KMS-11 (cell line): ENCODE measurements around the gene TGDS.

ENCODE experiments used
- H2AFZ ChIP-seq: fragments of 200-600 bp; sonication (generic); 2 replicates; pipeline ENCODE4 v1.6.1; 2016; ENCODE audit warnings: antibody characterized with exemption, mixed run types, low read depth
- H3K27ac ChIP-seq: fragments of 200-600 bp; sonication (generic); 2 replicates; pipeline ENCODE4 v1.6.1; 2016; ENCODE audit warnings: mild to moderate bottlenecking, mixed run types
- H3K27me3 ChIP-seq: fragments of 200-600 bp; sonication (generic); 2 replicates; pipeline ENCODE4 v1.6.1; 2017; ENCODE audit warnings: mild to moderate bottlenecking, low read depth, mixed run types, moderate library complexity; ENCODE audit not compliant: insufficient read depth
- H3K36me3 ChIP-seq: fragments of 200-600 bp; sonication (generic); 2 replicates; pipeline ENCODE4 v1.6.1; 2017; ENCODE audit warnings: mild to moderate bottlenecking, mixed run types; ENCODE audit not compliant: insufficient read depth
- H3K4me1 ChIP-seq: fragments of 200-600 bp; sonication (generic); 2 replicates; pipeline ENCODE4 v1.6.1; 2016; ENCODE audit warnings: mild to moderate bottlenecking, low read depth, mixed run types; ENCODE audit not compliant: poor library complexity, severe bottlenecking
- H3K4me2 ChIP-seq: fragments of 200-600 bp; sonication (generic); 2 replicates; pipeline ENCODE4 v1.7.0; 2016; ENCODE audit warnings: mild to moderate bottlenecking, mixed run types
- H3K4me3 ChIP-seq: fragments of 200-600 bp; sonication (generic); IDR thresholded peaks from 2 replicates; pipeline ENCODE4 v1.6.1; 2017; ENCODE audit warnings: low read depth, low read length, mixed read lengths; ENCODE audit not compliant: insufficient read depth
- H3K79me2 ChIP-seq: fragments of 200-600 bp; sonication (generic); 2 replicates; pipeline ENCODE4 v1.6.1; 2016; ENCODE audit warnings: low read depth, mixed run types; ENCODE audit not compliant: insufficient read depth
- H3K9ac ChIP-seq: fragments of 200-600 bp; sonication (generic); 2 replicates; pipeline ENCODE4 v1.6.1; 2016; ENCODE audit warnings: mild to moderate bottlenecking, mixed run types
- H4K20me1 ChIP-seq: fragments of 200-600 bp; sonication (generic); 2 replicates; pipeline ENCODE4 v1.6.1; 2016; ENCODE audit warnings: mild to moderate bottlenecking, mixed run types; ENCODE audit not compliant: insufficient read depth
- TF ChIP-seq, protein P1 (sequence below): fragments of 200-600 bp; sonication (generic); conservative IDR thresholded peaks from 2 replicates; pipeline ENCODE4 v1.6.1; 2017; ENCODE audit warnings: low read depth, mild to moderate bottlenecking, antibody characterized with exemption, low read length, moderate library complexity, mixed read lengths

TGDS gene

DNA sequence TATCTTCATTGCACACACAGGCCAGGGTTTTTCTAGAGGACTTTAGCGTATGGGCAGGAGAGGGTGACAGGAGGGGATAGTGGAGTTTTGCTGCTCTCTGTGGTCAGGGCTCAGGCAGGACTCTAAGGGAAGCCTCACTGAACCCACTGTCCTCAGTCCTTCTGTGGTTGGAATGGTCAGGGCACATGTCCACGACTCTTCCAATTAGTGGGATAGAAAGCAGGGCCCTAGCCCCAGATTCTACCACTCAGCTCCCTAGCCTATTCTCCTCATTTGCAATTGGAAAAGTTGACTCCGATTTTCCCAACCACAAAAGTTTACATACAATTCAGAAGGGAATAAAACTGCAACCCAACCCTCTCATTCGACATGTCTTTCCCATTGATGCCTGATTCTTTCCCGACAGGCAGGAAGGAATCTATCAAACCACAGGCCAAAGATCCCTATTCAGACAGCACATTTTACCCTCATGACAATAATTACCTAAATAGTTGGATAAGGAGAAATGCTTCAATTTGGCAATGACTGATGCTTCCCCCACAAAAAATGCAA is 38.2 kb downstream of the TGDS start:
- Histone ChIP-seq H3K4me2 (no peak overlapping the region), H4K20me1 (no peaks in the 10 kb centered on the region), H3K4me3 (no peak overlapping the region), H2AFZ (no peak overlapping the region), H3K27ac (no peak overlapping the region), H3K27me3 (no peaks in the 10 kb centered on the region), H3K79me2 (no peaks in the 10 kb centered on the region), H3K9ac (no peak overlapping the region), H3K4me1 (peaks cover under 1% of the 10 kb centered on the region), H3K36me3 (no peaks in the 10 kb centered on the region)
- TF ChIP-seq, protein P1, sequence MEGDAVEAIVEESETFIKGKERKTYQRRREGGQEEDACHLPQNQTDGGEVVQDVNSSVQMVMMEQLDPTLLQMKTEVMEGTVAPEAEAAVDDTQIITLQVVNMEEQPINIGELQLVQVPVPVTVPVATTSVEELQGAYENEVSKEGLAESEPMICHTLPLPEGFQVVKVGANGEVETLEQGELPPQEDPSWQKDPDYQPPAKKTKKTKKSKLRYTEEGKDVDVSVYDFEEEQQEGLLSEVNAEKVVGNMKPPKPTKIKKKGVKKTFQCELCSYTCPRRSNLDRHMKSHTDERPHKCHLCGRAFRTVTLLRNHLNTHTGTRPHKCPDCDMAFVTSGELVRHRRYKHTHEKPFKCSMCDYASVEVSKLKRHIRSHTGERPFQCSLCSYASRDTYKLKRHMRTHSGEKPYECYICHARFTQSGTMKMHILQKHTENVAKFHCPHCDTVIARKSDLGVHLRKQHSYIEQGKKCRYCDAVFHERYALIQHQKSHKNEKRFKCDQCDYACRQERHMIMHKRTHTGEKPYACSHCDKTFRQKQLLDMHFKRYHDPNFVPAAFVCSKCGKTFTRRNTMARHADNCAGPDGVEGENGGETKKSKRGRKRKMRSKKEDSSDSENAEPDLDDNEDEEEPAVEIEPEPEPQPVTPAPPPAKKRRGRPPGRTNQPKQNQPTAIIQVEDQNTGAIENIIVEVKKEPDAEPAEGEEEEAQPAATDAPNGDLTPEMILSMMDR: no peak

DNA sequence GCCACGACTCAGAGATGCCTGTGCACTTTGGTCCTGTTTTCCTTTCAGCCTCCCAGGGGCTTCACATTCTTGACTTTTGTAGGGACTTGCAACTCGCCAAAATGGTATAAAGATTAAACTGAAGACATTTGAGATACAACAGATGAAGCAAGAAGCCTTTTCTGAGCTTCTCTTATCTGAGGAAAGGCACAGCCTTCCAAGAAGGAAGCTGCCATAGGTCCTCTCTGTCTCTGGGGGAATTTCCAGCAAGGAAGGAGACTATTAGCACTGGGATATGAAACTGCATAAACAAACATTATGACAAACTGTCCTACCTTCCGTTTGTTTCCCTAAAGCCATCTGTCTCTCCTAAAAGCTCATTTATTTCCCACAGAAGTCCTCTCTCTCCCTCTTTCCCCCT is 39.3 kb downstream of the TGDS start:
- no peak overlapping the region for H3K4me3 ChIP-seq
- H3K27ac ChIP-seq: no peak overlapping the region
- no peaks in the 10 kb centered on the region for H3K79me2 ChIP-seq
- no peak overlapping the region for H2AFZ ChIP-seq
- H3K27me3 ChIP-seq: no peaks in the 10 kb centered on the region
- peaks cover 12% of the 10 kb centered on the region for H3K4me1 ChIP-seq
- no peaks in the 10 kb centered on the region for H4K20me1 ChIP-seq
- no peaks in the 10 kb centered on the region for H3K36me3 ChIP-seq
- H3K9ac ChIP-seq: no peak overlapping the region
- TF ChIP-seq, protein P1: no peak
- H3K4me2 ChIP-seq: no peak overlapping the region

DNA sequence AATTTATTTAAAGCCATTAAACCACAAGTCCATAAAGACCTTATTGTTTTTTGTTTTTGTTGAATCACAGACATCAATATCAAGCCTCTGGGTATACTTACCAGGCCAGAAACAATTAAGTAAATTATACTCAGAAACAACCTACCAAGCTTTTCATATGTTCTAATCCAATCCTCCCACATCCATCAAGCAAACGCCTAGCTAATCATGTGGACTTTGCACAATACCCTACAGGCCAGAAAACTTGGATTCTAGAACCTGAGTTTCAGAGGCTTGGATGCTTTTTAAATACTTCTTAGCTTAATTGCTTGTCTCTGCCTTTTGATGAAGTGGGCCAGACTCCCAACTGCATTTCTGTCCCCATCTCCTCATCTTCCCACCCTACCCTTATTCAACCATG is 39.9 kb downstream of the TGDS start:
- no peaks in the 10 kb centered on the region for H3K36me3 ChIP-seq
- H3K4me1 ChIP-seq: peaks cover 15% of the 10 kb centered on the region
- no peak overlapping the region for H3K27ac ChIP-seq
- H2AFZ ChIP-seq: no peak overlapping the region
- no peaks in the 10 kb centered on the region for H4K20me1 ChIP-seq
- TF ChIP-seq, protein P1: no peak
- no peak overlapping the region for H3K4me2 ChIP-seq
- no peaks in the 10 kb centered on the region for H3K27me3 ChIP-seq
- H3K79me2 ChIP-seq: no peaks in the 10 kb centered on the region
- no peak overlapping the region for H3K4me3 ChIP-seq
- H3K9ac ChIP-seq: no peak overlapping the region

DNA sequence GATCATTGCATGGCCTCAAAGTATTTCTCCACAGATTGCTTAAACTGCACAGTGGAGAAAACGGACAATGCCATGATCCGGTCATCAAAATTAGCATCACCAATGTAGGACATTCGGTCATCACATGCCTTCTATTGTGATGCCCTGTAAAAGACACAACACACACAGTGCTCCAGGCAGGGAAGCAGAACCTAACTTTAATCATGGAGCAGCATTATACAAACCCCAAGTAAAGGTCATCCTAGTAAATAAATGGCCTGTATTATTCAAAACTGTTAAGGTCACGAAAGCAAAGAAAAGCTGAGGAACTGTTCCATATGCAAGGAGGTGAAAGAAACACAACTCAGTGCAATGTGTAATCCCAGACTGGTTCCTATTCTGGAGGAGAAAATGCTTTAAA is 42.2 kb downstream of the TGDS start:
- H3K36me3 ChIP-seq: no peaks in the 10 kb centered on the region
- no peak overlapping the region for H3K27ac ChIP-seq
- H3K4me2 ChIP-seq: no peak overlapping the region
- no peaks in the 10 kb centered on the region for H3K27me3 ChIP-seq
- H3K79me2 ChIP-seq: no peaks in the 10 kb centered on the region
- TF ChIP-seq, protein P1: no peak
- H2AFZ ChIP-seq: no peak overlapping the region
- no peak overlapping the region for H3K9ac ChIP-seq
- no peak overlapping the region for H3K4me3 ChIP-seq
- H4K20me1 ChIP-seq: no peaks in the 10 kb centered on the region
- H3K4me1 ChIP-seq: peaks cover 15% of the 10 kb centered on the region
